Measurements from ENCODE around the gene ACAD8. TPM values are rescaled to one million over a fixed set of nuclear protein-coding genes. Genes with fewer than 3 reads are reported as not detected.
A peak's percentile ranks its signal among the peaks of the same experiment; 100 is the strongest.

ACAD8 gene
- total RNA-seq, 1 donor from 2014 or later = 48.0 TPM

DNA sequence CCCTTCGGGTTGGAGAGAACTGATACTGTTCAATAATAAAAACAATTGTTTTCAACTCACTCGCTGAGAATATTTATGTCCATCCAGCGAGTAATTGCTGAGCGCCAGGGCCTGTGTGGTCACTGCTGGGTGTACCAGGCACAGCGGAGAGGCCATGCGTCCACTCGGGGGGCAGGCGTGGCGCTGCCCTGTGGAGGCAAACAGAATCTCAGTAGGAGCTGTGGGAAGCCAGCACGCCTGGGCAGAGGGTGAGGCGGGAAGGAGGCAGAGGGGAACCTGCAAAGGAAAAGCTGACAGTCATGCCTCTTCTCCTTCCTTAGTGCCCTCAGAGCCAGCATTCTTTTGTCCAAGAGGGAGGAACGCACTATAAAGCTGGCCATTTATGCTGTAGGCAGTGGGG, 34.2 kb downstream of the ACAD8 start:
- Mint-ChIP-seq H3K9me3 (ENCODE audit: unreplicated experiment) (peaks cover 1% of the 10 kb centered on the region), H3K4me3 (ENCODE audit: unreplicated experiment) (no peak overlapping the region), H3K36me3 (ENCODE audit: unreplicated experiment) (no peaks in the 10 kb centered on the region), H3K4me1 (ENCODE audit: low read depth, unreplicated experiment) (peaks cover 5% of the 10 kb centered on the region), H3K27me3 (ENCODE audit: unreplicated experiment) (peaks cover 2% of the 10 kb centered on the region), H3K27ac (ENCODE audit: unreplicated experiment) (no peak overlapping the region)
- DNase-seq = no peak
- TF ChIP-seq, protein P1, sequence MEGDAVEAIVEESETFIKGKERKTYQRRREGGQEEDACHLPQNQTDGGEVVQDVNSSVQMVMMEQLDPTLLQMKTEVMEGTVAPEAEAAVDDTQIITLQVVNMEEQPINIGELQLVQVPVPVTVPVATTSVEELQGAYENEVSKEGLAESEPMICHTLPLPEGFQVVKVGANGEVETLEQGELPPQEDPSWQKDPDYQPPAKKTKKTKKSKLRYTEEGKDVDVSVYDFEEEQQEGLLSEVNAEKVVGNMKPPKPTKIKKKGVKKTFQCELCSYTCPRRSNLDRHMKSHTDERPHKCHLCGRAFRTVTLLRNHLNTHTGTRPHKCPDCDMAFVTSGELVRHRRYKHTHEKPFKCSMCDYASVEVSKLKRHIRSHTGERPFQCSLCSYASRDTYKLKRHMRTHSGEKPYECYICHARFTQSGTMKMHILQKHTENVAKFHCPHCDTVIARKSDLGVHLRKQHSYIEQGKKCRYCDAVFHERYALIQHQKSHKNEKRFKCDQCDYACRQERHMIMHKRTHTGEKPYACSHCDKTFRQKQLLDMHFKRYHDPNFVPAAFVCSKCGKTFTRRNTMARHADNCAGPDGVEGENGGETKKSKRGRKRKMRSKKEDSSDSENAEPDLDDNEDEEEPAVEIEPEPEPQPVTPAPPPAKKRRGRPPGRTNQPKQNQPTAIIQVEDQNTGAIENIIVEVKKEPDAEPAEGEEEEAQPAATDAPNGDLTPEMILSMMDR (IDR thresholded peaks at IDR 0.05; ENCODE audit: partially characterized antibody, unreplicated experiment) = no peak

DNA sequence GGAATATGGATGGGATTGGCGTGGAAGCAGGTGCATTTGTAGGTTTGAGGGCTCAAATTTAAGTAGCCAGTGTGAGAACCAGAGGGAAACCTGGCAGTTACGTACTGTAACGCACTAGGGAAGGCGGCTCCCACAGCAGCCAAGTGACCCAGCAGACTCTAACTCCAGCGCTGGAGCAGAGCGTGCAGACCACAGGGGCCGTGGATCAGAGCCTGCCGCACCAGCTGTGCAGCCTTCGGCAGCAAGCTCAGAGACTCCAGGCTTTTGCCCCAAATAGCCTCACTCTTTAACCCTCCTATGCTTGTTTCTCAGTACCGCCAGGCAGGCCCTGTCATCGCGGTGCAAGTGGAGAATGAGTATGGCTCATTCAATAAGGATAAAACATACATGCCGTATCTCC, 35.1 kb downstream of the ACAD8 start:
- H3K4me3 Mint-ChIP-seq (ENCODE audit: unreplicated experiment) = no peak overlapping the region
- TF ChIP-seq, protein P1 (IDR thresholded peaks at IDR 0.05; ENCODE audit: partially characterized antibody, unreplicated experiment) = no peak
- H3K9me3 Mint-ChIP-seq (ENCODE audit: unreplicated experiment) = peaks cover 1% of the 10 kb centered on the region
- peaks cover 5% of the 10 kb centered on the region for H3K4me1 Mint-ChIP-seq (ENCODE audit: low read depth, unreplicated experiment)
- H3K27me3 Mint-ChIP-seq (ENCODE audit: unreplicated experiment) = peaks cover 2% of the 10 kb centered on the region
- no peak for DNase-seq
- no peaks in the 10 kb centered on the region for H3K36me3 Mint-ChIP-seq (ENCODE audit: unreplicated experiment)
- no peak overlapping the region for H3K27ac Mint-ChIP-seq (ENCODE audit: unreplicated experiment)

GRCh38 chr11:134289167-134289566, 35.8 kb downstream of the ACAD8 start:
- Mint-ChIP-seq H3K4me1 (ENCODE audit: low read depth, unreplicated experiment) (peaks cover 5% of the 10 kb centered on the region), H3K36me3 (ENCODE audit: unreplicated experiment) (no peaks in the 10 kb centered on the region), H3K9me3 (ENCODE audit: unreplicated experiment) (peaks cover 1% of the 10 kb centered on the region), H3K4me3 (ENCODE audit: unreplicated experiment) (no peak overlapping the region), H3K27me3 (ENCODE audit: unreplicated experiment) (peaks cover 2% of the 10 kb centered on the region), H3K27ac (ENCODE audit: unreplicated experiment) (no peak overlapping the region)
- TF ChIP-seq, protein P1 (IDR thresholded peaks at IDR 0.05; ENCODE audit: partially characterized antibody, unreplicated experiment) = no peak
- no peak for DNase-seq

DNA sequence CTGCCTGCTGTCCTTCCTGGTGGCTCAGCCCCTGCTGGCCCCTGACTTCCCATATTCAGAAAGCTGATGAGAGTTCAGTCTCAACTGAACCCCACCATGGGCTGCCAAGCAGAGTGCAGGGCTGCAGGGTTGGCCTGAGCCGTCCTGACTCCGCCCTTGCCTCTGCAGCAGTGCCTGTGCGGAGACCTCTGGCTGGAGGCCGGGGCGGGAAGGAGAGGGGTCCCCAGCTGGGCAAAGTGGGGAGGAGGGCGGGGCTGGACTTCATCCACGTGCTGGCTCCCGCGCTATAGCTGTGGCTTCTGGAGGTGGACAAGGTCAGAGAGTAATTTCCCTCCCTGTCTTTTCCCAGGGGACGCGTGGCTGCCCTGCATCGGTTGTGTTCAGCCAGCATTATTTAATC, 36.4 kb downstream of the ACAD8 start:
- Mint-ChIP-seq H3K4me3 (ENCODE audit: unreplicated experiment) (no peak overlapping the region), H3K9me3 (ENCODE audit: unreplicated experiment) (peaks cover 1% of the 10 kb centered on the region), H3K36me3 (ENCODE audit: unreplicated experiment) (no peaks in the 10 kb centered on the region), H3K4me1 (ENCODE audit: low read depth, unreplicated experiment) (peaks cover 5% of the 10 kb centered on the region), H3K27ac (ENCODE audit: unreplicated experiment) (no peak overlapping the region), H3K27me3 (ENCODE audit: unreplicated experiment) (peaks cover 5% of the 10 kb centered on the region)
- DNase-seq = peak; percentile 37
- TF ChIP-seq, protein P1 (IDR thresholded peaks at IDR 0.05; ENCODE audit: partially characterized antibody, unreplicated experiment) = no peak

GRCh38 chr11:134290646-134291045, 37.3 kb downstream of the ACAD8 start:
- H3K4me3 Mint-ChIP-seq (ENCODE audit: unreplicated experiment) = no peak overlapping the region
- H3K27me3 Mint-ChIP-seq (ENCODE audit: unreplicated experiment) = peaks cover 5% of the 10 kb centered on the region
- no peaks in the 10 kb centered on the region for H3K36me3 Mint-ChIP-seq (ENCODE audit: unreplicated experiment)
- TF ChIP-seq, protein P1 (IDR thresholded peaks at IDR 0.05; ENCODE audit: partially characterized antibody, unreplicated experiment) = no peak
- peaks cover 1% of the 10 kb centered on the region for H3K9me3 Mint-ChIP-seq (ENCODE audit: unreplicated experiment)
- H3K27ac Mint-ChIP-seq (ENCODE audit: unreplicated experiment) = peak overlapping the region; percentile 25
- DNase-seq = no peak
- peaks cover 5% of the 10 kb centered on the region for H3K4me1 Mint-ChIP-seq (ENCODE audit: low read depth, unreplicated experiment)

Data from glutamatergic neuron (in vitro differentiated cells).